Measurements from ENCODE around the gene ZNF57. TPM values are rescaled to one million over a fixed set of nuclear protein-coding genes. Genes with fewer than 3 reads are reported as not detected.

ZNF57 gene
- total RNA-seq = 3.5 TPM in 2 replicates

GRCh38 chr19:2900296-2901252 lies at the start of gene ZNF57:
Gene ZNF57 (plus strand): TSS chr19:2900928. CDS start chr19:2901046, 118 bp downstream.

DNA sequence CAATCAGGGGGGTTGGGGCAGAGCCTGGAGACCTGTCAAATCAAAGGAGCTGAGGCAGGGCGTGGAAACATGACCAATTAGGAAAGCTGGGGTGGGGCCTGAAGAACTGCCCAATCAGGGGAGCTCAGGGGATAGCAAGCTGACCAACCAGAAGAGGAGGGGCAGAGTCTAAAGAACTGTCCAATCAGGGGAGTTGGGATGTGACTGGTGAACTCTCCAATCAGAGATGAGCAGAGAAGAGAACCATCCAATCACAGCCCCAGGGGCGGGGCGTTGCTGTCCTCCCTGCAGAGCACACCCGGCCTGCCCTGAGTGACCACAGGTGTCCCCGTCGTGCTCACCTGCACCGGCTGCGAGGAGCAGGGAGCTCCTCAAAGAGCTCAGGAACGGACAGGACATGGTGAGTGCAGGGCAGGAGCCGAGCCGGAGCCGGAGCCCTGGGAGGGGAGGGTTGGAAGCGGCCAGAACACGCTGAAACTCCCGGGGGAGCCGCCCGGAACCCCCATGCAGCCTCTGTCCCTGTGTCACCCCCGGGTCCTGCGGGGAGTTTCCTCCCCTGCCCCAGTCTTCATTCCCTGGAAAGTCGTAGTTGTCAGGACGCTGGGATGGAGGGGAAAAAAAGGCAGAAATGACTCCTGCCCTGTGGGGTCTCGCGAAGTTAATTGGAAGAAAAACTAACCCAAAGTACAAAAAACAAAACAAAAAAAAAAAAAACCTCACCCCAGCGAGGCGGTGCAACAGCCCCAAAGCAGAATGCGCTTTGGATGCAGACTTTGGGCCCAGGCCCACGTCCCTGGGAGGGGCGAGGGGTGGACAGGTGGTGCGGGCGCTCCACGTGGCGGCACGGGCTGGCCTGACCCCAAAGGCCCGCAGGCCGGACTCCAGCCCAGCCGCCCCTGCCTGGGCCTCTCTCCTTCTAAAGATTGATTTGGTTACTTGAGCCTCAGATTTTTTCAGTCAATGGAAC lies 33.4 kb upstream of the ZNF57 start, which contains the start of gene ZNF556:
ZNF556 (plus strand) TSS at position 311 of the 967 bp plus-strand sequence; CDS start at position 398, 87 bp downstream.

GRCh38 chr19:2944775-2945574 lies 44.2 kb downstream of the ZNF57 start, which contains the start of gene ZNF77:
Gene ZNF77 (minus strand): TSS chr19:2944971. CDS start chr19:2944840, 131 bp downstream.

Other genes with a start within 250 kb of the ZNF57 start
- 0.17 and 0.47 TPM in 2 replicates for gene GNG7, start 198.2 kb upstream of the ZNF57 start, total RNA-seq
- gene DIRAS1, start 179.6 kb upstream of the ZNF57 start, total RNA-seq = 2.0 and 7.2 TPM in 2 replicates
- 21.6 and 30.7 TPM in 2 replicates for gene SLC39A3, start 160.9 kb upstream of the ZNF57 start, total RNA-seq
- gene SGTA, start 117.7 kb upstream of the ZNF57 start, total RNA-seq = 18.0 and 18.4 TPM in 2 replicates
- gene THOP1, start 115.4 kb upstream of the ZNF57 start, total RNA-seq = 51.5 and 54.9 TPM in 2 replicates
- 4.0 and 4.1 TPM in 2 replicates for gene ZNF554, start 81.1 kb upstream of the ZNF57 start, total RNA-seq
- gene ZNF555, start 59.5 kb upstream of the ZNF57 start, total RNA-seq = 3.8 and 7.3 TPM in 2 replicates
- 0.09 TPM in 1 of 2 replicates, not detected in the other for gene ZNF556, start 33.6 kb upstream of the ZNF57 start, total RNA-seq
- 3.3 and 4.3 TPM in 2 replicates for gene ZNF77, start 44.0 kb downstream of the ZNF57 start, total RNA-seq
- gene TLE6, start 76.6 kb downstream of the ZNF57 start, total RNA-seq = 0.63 and 0.94 TPM in 2 replicates
- gene TLE2, start 128.4 kb downstream of the ZNF57 start, total RNA-seq = 1.6 and 4.3 TPM in 2 replicates
- gene TLE5, start 161.6 kb downstream of the ZNF57 start, total RNA-seq = 118 and 134 TPM in 2 replicates
- gene GNA11, start 193.4 kb downstream of the ZNF57 start, total RNA-seq = 35.8 and 45.3 TPM in 2 replicates
- under 0.01 and 0.09 TPM in 2 replicates for gene GNA15, start 235.1 kb downstream of the ZNF57 start, total RNA-seq

All from bronchial smooth muscle cell (primary cell).